Mesodermal cell (in vitro differentiated cells): ENCODE data around the gene ZAP70.

Experiments
- H3K27ac ChIP-seq: 2 replicates; pipeline ENCODE4 v1.7.0; 2013; ENCODE audit warnings: mild to moderate bottlenecking, low read depth, low read length, moderate library complexity; ENCODE audit not compliant: severe bottlenecking
- H3K36me3 ChIP-seq: 2 replicates; pipeline ENCODE4 v1.7.1; 2013; ENCODE audit warnings: mild to moderate bottlenecking, low read length, moderate library complexity; ENCODE audit not compliant: control insufficient read depth, insufficient read depth
- H3K4me1 ChIP-seq: one replicate; pipeline ENCODE4 v1.7.1; 2013; ENCODE audit warnings: mild to moderate bottlenecking, low read length; ENCODE audit not compliant: insufficient read depth, control insufficient read depth, poor library complexity, severe bottlenecking
- H3K4me3 ChIP-seq: 2 replicates; pipeline ENCODE4 v1.7.0; 2013; ENCODE audit warnings: low read length, control low read depth, mild to moderate bottlenecking; ENCODE audit not compliant: insufficient read depth, poor library complexity, severe bottlenecking; ENCODE audit errors: extremely low read depth
- H3K9me3 ChIP-seq: 2 replicates; pipeline ENCODE4 v1.7.1; 2013; ENCODE audit warnings: mild to moderate bottlenecking, low read length, moderate library complexity; ENCODE audit not compliant: control insufficient read depth
- WGBS, 2 experiments: methylation state at CpG; one replicate each; pipeline ENCODE4 v1.1.5; 2013; ENCODE audit warnings: missing lambda C conversion rate in 2 of 2; ENCODE audit not compliant: insufficient coverage in 2 of 2; 5-methylcytosine and 5-hydroxymethylcytosine counted together

ZAP70 gene

DNA sequence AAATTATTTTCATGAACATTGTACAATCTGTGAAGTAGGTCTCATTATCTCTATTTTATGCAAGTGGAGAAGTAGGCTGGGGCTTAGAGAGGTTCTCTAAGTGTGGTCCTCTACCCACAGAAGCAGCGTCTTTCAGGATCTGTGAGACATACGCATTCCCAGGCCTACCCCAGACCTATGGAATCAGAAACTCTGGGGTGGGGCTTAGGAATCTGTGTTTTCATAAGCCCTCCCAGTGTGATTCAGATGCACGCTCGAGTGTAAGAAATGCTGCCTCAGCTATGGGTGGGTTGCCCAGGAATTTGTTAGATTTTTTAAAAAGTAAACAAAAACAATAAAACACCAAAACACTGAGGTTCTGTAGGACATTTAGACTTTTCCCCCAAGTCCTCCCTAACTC is 14.8 kb upstream of the ZAP70 start:
- Histone ChIP-seq H3K4me3 (no peak overlapping the region), H3K27ac (no peak overlapping the region)
- 90% methylated on average over 2 of the region's 4 CpGs; no CpG with 5 or more reads in 1 of the 2 experiments for WGBS, 2 experiments

DNA sequence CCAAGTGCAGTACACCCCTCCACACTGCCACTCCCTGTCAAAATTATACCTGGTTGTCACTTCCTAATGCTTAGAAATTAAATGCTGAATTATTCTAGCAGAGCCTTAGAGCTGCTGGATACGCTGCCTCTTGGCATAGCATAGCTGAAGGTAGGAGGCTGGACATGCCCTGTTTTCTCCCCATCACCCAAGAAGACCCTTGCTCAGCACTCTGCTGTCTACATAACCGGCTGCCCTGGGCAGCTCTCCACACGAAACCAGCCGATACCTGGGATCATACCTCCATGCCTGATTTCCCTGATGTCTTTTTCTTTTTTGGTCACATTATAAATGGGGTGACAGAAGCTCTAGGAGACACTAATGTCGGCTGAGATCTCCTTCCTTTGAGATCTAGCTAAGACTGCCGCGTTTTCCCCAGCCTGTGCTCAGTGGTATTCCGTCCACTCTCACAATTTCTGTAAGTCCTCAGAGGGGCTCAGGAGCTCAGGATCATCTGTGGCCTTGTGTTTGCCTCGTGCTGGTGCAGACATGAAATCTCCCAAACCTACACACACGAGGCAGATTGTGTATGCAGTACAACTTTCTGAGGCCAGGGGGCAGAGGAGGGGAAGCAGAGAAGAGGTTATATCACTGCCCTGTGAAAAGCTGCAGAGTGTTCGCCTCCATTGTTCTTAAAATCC is 13.5 kb upstream of the ZAP70 start:
- H3K4me3 ChIP-seq = no peak overlapping the region
- peaks cover 11% of the 10 kb centered on the region for H3K4me1 ChIP-seq
- no peaks in the 10 kb centered on the region for H3K9me3 ChIP-seq
- no peak overlapping the region for H3K27ac ChIP-seq
- no peaks in the 10 kb centered on the region for H3K36me3 ChIP-seq
- WGBS, 2 experiments = 70 to 85% methylated on average over 8 of the region's 11 CpGs

More for the DNA sequence above, 14.8 kb upstream of the ZAP70 start:
- Histone ChIP-seq H3K4me1 (peaks cover 11% of the 10 kb centered on the region), H3K9me3 (no peaks in the 10 kb centered on the region), H3K36me3 (no peaks in the 10 kb centered on the region)

GRCh38 chr2:97701186-97701585 is 12.2 kb upstream of the ZAP70 start:
- no peaks in the 10 kb centered on the region for H3K36me3 ChIP-seq
- WGBS, 2 experiments = 81 to 86% methylated on average over 10 to 12 of the region's 13 CpGs
- no peaks in the 10 kb centered on the region for H3K9me3 ChIP-seq
- no peak overlapping the region for H3K27ac ChIP-seq
- no peak overlapping the region for H3K4me3 ChIP-seq
- peaks cover 11% of the 10 kb centered on the region for H3K4me1 ChIP-seq

- peaks cover 11% of the 10 kb centered on the region for H3K4me1 ChIP-seq
- no peaks in the 10 kb centered on the region for H3K36me3 ChIP-seq
- H3K9me3 ChIP-seq = no peaks in the 10 kb centered on the region
- 90 to 96% methylated on average over 6 of the region's 6 CpGs for WGBS, 2 experiments
- H3K4me3 ChIP-seq = no peak overlapping the region
- H3K27ac ChIP-seq = no peak overlapping the region
These were observed 11.4 kb upstream of the ZAP70 start for GRCh38 chr2:97701851-97702465.

- Histone ChIP-seq H3K9me3 (no peaks in the 10 kb centered on the region), H3K4me1 (peaks cover 11% of the 10 kb centered on the region), H3K27ac (no peak overlapping the region), H3K36me3 (no peaks in the 10 kb centered on the region), H3K4me3 (no peak overlapping the region)
- WGBS, 2 experiments = 89 to 91% methylated on average over 9 to 12 of the region's 19 CpGs
These were observed 10.5 kb upstream of the ZAP70 start for GRCh38 chr2:97702731-97703470.

- Histone ChIP-seq H3K4me1 (peaks cover 3% of the 10 kb centered on the region), H3K36me3 (no peaks in the 10 kb centered on the region), H3K9me3 (no peaks in the 10 kb centered on the region), H3K27ac (no peak overlapping the region), H3K4me3 (no peak overlapping the region)
- WGBS, 2 experiments = 100% methylated on average over 1 of the region's 3 CpGs; no CpG with 5 or more reads in 1 of the 2 experiments
These were observed 9.6 kb upstream of the ZAP70 start for GRCh38 chr2:97703741-97704140.

DNA sequence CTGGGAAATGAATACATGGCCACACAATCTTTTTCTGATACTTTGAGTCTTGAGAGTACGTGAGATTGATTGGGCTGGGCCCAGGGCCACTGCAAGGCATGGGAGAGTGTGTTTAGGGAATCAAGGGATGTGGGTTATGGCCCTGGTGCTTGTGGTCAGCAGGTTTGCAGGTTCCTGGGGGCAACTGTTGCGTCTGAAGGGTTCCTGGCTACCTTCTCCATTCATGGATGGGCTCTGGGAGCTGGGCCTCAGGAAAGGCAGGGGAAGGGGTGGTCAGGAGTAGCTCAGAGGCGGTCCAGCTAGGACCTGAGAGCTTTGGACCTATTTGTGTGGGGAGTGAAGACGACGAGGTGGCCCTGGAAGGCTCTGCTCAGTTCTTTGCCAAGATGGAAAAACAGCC is 8.4 kb upstream of the ZAP70 start:
- no peaks in the 10 kb centered on the region for H3K36me3 ChIP-seq
- H3K4me3 ChIP-seq = no peak overlapping the region
- no peaks in the 10 kb centered on the region for H3K4me1 ChIP-seq
- H3K27ac ChIP-seq = no peak overlapping the region
- H3K9me3 ChIP-seq = no peaks in the 10 kb centered on the region
- 100% methylated on average over 2 of the region's 5 CpGs for whole genome bisulfite sequencing, 2 experiments

DNA sequence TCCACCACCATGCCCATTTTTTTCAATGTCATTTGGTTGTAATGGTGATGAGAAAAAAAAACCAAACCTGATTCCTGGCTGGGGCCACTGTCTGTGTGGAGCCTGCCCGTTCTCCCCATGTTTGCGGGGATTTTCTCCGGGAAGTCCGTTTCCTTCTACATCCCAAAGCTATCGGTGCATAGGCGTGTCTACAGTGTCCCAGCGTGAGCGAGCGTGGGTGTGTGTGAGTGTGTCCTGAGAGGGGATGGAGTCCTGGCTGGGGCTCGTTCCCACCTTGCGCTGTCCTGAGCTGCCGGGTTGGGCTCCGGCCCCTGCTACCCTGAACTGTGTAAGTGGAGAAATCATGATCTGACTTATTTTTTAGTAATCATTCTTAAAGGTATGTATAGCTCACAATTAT is 7.3 kb upstream of the ZAP70 start:
- H3K4me1 ChIP-seq = peaks cover 9% of the 10 kb centered on the region
- 99 to 100% methylated on average over 3 to 11 of the region's 13 CpGs for WGBS, 2 experiments
- no peaks in the 10 kb centered on the region for H3K9me3 ChIP-seq
- H3K27ac ChIP-seq = no peak overlapping the region
- no peaks in the 10 kb centered on the region for H3K36me3 ChIP-seq
- H3K4me3 ChIP-seq = no peak overlapping the region

- 87 to 90% methylated on average over 4 of the region's 11 CpGs for WGBS, 2 experiments
- Histone ChIP-seq H3K27ac (no peak overlapping the region), H3K36me3 (no peaks in the 10 kb centered on the region), H3K4me1 (peaks cover 16% of the 10 kb centered on the region), H3K4me3 (no peak overlapping the region), H3K9me3 (no peaks in the 10 kb centered on the region)
These were observed 6.5 kb upstream of the ZAP70 start for GRCh38 chr2:97706708-97707345.

GRCh38 chr2:97707362-97708047 is 5.9 kb upstream of the ZAP70 start:
- WGBS, 2 experiments = 92% methylated on average over 10 to 11 of the region's 11 CpGs
- no peak overlapping the region for H3K27ac ChIP-seq
- no peaks in the 10 kb centered on the region for H3K36me3 ChIP-seq
- H3K4me1 ChIP-seq = peaks cover 22% of the 10 kb centered on the region
- no peaks in the 10 kb centered on the region for H3K9me3 ChIP-seq
- H3K4me3 ChIP-seq = no peak overlapping the region
